Activated CD8-positive, alpha-beta memory T cell treated with anti-CD3 and anti-CD28 coated beads, Interleukin-2, amount 50 U/mL, for 48 hours (primary cell): ENCODE data around the gene DAGLA.

ENCODE experiments used
- DNase-seq: peaks from one replicate; pipeline ENCODE4 v3.0.0-alpha.2; 2020

DAGLA gene

GRCh38 chr11:61751384-61751783, 71.2 kb downstream of the DAGLA start:
- DNase-seq, result no peak

- peak; percentile 86 for DNase-seq
Measured at GRCh38 chr11:61752117-61752924, 72.1 kb downstream of the DAGLA start, which contains the start of gene MYRF. Gene MYRF (plus strand): TSS chr11:61752636. CDS start chr11:61752745, 109 bp downstream.

- no peak for DNase-seq
Measured at GRCh38 chr11:61752925-61753521, 72.8 kb downstream of the DAGLA start.

GRCh38 chr11:61753672-61754071, 73.5 kb downstream of the DAGLA start:
- no peak for DNase-seq

- DNase-seq, result no peak
Measured at GRCh38 chr11:61754534-61755482, 74.6 kb downstream of the DAGLA start.

- DNase-seq, result no peak
Measured at GRCh38 chr11:61756147-61756451, 75.9 kb downstream of the DAGLA start.

- no peak for DNase-seq
Measured at GRCh38 chr11:61756452-61757212, 76.4 kb downstream of the DAGLA start.

GRCh38 chr11:61757213-61757862, 77.1 kb downstream of the DAGLA start:
- DNase-seq, result no peak

- DNase-seq, result no peak
Measured at GRCh38 chr11:61760946-61761345, 80.8 kb downstream of the DAGLA start.

- no peak for DNase-seq
Measured at GRCh38 chr11:61761440-61762222, 81.4 kb downstream of the DAGLA start.

GRCh38 chr11:61762223-61762615, 82.0 kb downstream of the DAGLA start:
- no peak for DNase-seq

- DNase-seq, result no peak
Measured at GRCh38 chr11:61762798-61763197, 82.6 kb downstream of the DAGLA start.

- no peak for DNase-seq
Measured at GRCh38 chr11:61763930-61764605, 83.9 kb downstream of the DAGLA start.

GRCh38 chr11:61764606-61765260, 84.5 kb downstream of the DAGLA start:
- DNase-seq, result no peak

- no peak for DNase-seq
Measured at GRCh38 chr11:61765550-61766253, 85.5 kb downstream of the DAGLA start.

- no peak for DNase-seq
Measured at GRCh38 chr11:61766353-61766841, 86.2 kb downstream of the DAGLA start.

GRCh38 chr11:61768376-61769076, 88.3 kb downstream of the DAGLA start:
- DNase-seq, result no peak

GRCh38 chr11:61769169-61769920, 89.2 kb downstream of the DAGLA start:
- DNase-seq, result no peak
